RWPE2 (cell line): ENCODE data around the gene ACAN.

Source experiments
- ATAC-seq: fragments of 200-7000 bp; cut with Tn5 transposase; 3 replicates; pipeline ENCODE4 v1.9.1; 2021; ENCODE audit warnings: low read depth
- DNase-seq: peaks from one replicate; pipeline ENCODE4 v3.0.0-alpha.2; 2020; ENCODE audit warnings: low spot score
- H3K27ac ChIP-seq: fragments of 450-650 bp; 2 replicates; pipeline ENCODE4 v1.5.1; 2017; ENCODE audit warnings: mild to moderate bottlenecking; ENCODE audit not compliant: poor library complexity, severe bottlenecking
- H3K27me3 ChIP-seq: fragments of 250-450 bp; sonication (Bioruptor Pico); 2 replicates; pipeline ENCODE4 v1.5.1; 2021; ENCODE audit warnings: mild to moderate bottlenecking, moderate library complexity; ENCODE audit not compliant: insufficient read depth, poor library complexity, severe bottlenecking
- H3K36me3 ChIP-seq: fragments of 250-450 bp; sonication (Bioruptor Pico); 2 replicates; pipeline ENCODE4 v1.5.1; 2020; ENCODE audit warnings: low read depth, mild to moderate bottlenecking, moderate library complexity
- H3K4me1 ChIP-seq: fragments of 250-450 bp; sonication (Bioruptor Pico); 2 replicates; pipeline ENCODE4 v1.5.1; 2021; ENCODE audit warnings: mild to moderate bottlenecking, moderate library complexity; ENCODE audit not compliant: insufficient read depth, poor library complexity, severe bottlenecking
- H3K4me3 ChIP-seq: fragments of 250-450 bp; sonication (Bioruptor Pico); 2 replicates; pipeline ENCODE4 v1.5.1; 2021; ENCODE audit warnings: mild to moderate bottlenecking, moderate library complexity; ENCODE audit not compliant: severe bottlenecking
- H3K9me3 ChIP-seq: fragments of 250-450 bp; sonication (Bioruptor Pico); 2 replicates; pipeline ENCODE4 v1.5.1; 2021; ENCODE audit warnings: mild to moderate bottlenecking, moderate library complexity; ENCODE audit not compliant: severe bottlenecking
- TF ChIP-seq, protein P1 (sequence below): fragments of 450-650 bp; IDR thresholded peaks from one replicate; pipeline ENCODE4 v1.5.1; 2017; ENCODE audit warnings: mild to moderate bottlenecking, moderate library complexity; ENCODE audit not compliant: poor library complexity, severe bottlenecking

The ACAN gene

GRCh38 chr15:88866295-88866881 is 63.2 kb downstream of the ACAN start:
- H3K27ac ChIP-seq = no peak overlapping the region
- no peak for DNase-seq
- H3K27me3 ChIP-seq = no peaks in the 10 kb centered on the region
- H3K9me3 ChIP-seq = peaks cover 4% of the 10 kb centered on the region
- TF ChIP-seq, protein P1, sequence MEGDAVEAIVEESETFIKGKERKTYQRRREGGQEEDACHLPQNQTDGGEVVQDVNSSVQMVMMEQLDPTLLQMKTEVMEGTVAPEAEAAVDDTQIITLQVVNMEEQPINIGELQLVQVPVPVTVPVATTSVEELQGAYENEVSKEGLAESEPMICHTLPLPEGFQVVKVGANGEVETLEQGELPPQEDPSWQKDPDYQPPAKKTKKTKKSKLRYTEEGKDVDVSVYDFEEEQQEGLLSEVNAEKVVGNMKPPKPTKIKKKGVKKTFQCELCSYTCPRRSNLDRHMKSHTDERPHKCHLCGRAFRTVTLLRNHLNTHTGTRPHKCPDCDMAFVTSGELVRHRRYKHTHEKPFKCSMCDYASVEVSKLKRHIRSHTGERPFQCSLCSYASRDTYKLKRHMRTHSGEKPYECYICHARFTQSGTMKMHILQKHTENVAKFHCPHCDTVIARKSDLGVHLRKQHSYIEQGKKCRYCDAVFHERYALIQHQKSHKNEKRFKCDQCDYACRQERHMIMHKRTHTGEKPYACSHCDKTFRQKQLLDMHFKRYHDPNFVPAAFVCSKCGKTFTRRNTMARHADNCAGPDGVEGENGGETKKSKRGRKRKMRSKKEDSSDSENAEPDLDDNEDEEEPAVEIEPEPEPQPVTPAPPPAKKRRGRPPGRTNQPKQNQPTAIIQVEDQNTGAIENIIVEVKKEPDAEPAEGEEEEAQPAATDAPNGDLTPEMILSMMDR = no peak
- H3K4me3 ChIP-seq = no peak overlapping the region
- H3K4me1 ChIP-seq = no peaks in the 10 kb centered on the region
- H3K36me3 ChIP-seq = no peaks in the 10 kb centered on the region
- no peak for ATAC-seq

DNA sequence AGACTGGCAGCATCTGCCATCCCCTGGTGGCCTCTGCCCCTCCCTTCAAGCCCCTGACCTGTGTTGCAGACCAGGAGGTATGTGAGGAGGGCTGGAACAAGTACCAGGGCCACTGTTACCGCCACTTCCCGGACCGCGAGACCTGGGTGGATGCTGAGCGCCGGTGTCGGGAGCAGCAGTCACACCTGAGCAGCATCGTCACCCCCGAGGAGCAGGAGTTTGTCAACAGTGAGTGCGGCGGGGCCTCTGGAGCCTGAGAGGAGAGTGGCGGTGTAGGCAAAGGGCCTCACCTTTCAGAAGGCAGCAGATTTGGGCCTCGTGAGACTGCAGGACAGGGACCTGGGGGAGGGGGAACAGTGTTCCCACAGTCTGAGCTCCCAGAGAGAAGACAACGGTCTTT is 68.1 kb downstream of the ACAN start:
- Histone ChIP-seq H3K27ac (no peak overlapping the region), H3K27me3 (no peaks in the 10 kb centered on the region), H3K9me3 (no peaks in the 10 kb centered on the region), H3K36me3 (no peaks in the 10 kb centered on the region), H3K4me1 (no peaks in the 10 kb centered on the region), H3K4me3 (no peak overlapping the region)
- ATAC-seq (no peak), DNase-seq (no peak)
- TF ChIP-seq, protein P1 = no peak

- Histone ChIP-seq H3K27ac (no peak overlapping the region), H3K4me3 (no peak overlapping the region), H3K27me3 (no peaks in the 10 kb centered on the region), H3K4me1 (no peaks in the 10 kb centered on the region), H3K36me3 (no peaks in the 10 kb centered on the region), H3K9me3 (no peaks in the 10 kb centered on the region)
- ATAC-seq = no peak
- TF ChIP-seq, protein P1 = no peak
- no peak for DNase-seq
Measured at GRCh38 chr15:88872106-88872505, 68.9 kb downstream of the ACAN start.

GRCh38 chr15:88872706-88873105 is 69.5 kb downstream of the ACAN start:
- no peak overlapping the region for H3K27ac ChIP-seq
- ATAC-seq (peak; percentile 18; the same call in 2 of the 3 replicates), DNase-seq (no peak)
- H3K9me3 ChIP-seq = no peaks in the 10 kb centered on the region
- TF ChIP-seq, protein P1 = no peak
- H3K4me1 ChIP-seq = no peaks in the 10 kb centered on the region
- no peaks in the 10 kb centered on the region for H3K36me3 ChIP-seq
- no peak overlapping the region for H3K4me3 ChIP-seq
- no peaks in the 10 kb centered on the region for H3K27me3 ChIP-seq

DNA sequence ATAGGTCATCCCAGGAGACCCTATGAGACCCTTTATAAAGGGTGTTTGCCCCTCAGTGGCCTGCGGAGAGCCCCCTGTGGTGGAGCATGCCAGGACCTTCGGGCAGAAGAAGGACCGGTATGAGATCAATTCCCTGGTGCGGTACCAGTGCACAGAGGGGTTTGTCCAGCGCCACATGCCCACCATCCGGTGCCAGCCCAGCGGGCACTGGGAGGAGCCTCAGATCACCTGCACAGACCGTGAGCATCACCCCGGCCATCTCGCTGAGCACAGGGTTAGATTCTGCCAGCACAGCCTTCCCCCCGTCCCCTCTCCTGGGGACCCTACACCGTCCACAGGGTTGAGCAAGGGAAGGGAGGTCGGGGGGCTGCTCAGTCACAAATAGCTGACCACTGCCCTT is 70.5 kb downstream of the ACAN start:
- TF ChIP-seq, protein P1 = no peak
- Histone ChIP-seq H3K36me3 (no peaks in the 10 kb centered on the region), H3K27ac (no peak overlapping the region), H3K9me3 (no peaks in the 10 kb centered on the region), H3K4me1 (no peaks in the 10 kb centered on the region), H3K4me3 (no peak overlapping the region), H3K27me3 (no peaks in the 10 kb centered on the region)
- ATAC-seq = no peak
- DNase-seq = no peak
